SHP77 (cell line): Measurements from ENCODE around the gene ATRN.

Experiments used
- DNase-seq, 2 experiments: peaks; one replicate each; lab custom pipeline; 2025; lab: John Stamatoyannopoulos, UW

ATRN gene

DNA sequence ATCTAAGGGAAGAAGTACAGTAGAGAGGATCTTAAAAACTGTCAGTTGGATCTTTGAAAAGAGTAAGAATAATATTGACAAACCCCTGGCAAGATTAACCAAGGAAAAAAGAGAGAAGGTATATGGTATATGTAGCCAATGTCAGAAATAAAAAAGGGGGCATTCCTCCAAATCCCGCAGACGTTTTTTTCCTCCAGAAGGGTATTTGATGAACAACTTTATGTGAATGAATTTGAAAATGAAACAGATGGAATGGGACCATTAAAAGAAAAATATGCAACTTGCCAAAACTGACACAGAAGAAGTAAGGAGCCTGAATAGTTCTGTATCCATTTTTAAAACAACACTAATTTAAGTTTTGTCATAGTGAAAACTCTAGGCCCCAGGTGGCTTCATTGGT, 156.7 kb downstream of the ATRN start:
- DNase-seq: no peak

DNA sequence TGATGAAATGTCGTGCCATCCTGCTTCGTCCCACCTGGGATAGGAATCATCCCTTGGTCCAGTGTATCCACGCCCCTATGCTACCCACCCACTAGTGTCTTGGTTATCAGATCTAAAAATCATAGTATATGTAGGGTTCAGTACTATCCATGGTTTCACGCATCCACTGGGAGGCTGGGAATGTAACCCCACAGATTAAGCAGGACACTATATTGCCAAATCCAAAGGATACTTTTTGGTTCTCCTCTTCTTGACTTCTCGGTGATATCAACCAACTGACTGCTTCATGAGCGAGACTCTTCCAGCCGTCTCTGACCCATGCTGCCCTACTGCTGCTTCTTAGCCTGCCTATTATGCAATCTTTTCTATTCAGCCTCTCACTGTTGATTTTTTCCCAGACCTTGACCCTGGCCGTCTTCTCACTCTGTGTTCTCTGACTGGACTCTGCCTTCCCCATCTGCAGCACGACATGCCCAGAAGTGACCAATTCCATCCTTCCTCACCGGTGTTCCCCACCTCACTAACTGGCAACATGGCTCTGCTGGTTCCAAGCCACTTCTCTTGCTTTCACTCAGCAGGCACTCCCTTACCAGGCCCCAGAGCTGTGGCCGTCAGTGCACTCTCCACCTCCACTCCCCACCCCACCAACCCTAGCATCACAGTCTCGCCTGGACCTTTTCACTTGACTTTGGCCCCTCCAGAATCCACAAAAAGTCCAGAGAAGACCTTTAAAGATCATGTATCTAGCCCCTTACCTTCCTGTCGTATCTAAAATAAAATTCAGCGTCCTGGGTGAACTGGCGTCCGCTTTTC, 157.9 kb downstream of the ATRN start:
- no peak for DNase-seq

DNA sequence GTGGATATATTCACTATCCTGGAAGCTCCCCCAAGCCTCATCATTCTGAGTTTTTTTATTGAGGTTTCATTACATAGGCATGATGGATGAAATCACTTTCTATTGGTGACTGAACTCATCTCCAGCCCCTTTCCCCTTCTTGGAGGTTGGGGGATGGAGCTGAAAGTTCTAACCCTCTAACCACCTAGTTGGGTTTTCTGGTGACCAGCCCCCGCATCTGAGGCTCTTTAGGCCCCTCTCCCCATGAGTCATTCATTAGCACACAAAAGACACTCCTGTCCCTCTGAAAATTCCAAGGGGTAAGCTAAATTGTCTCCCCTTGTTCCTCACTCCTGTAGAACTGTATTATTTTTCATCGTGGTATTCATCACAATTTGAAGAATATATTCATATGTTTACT, 159.1 kb downstream of the ATRN start:
- no peak for DNase-seq

GRCh38 chr20:3630429-3630828, 159.6 kb downstream of the ATRN start:
- no peak for DNase-seq

DNA sequence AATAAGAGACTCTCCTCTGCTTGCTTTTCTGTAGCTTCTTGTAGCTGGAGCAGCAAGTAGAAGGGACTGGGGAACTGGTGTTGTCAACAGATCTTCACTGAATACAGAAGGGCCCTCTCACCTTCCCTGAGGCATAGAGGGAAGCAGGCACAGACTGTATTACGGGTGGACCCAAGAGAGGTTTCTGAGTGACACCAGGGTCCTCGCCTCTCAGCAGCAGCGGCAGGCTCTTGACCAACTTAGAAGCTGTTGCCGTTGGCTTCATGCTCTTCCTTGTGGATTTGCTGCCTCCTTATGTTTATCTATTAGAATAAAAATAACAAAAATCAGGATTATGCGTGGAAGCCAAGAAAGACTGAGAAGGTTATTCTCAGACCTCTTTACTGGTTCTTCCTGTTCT, 160.7 kb downstream of the ATRN start:
- no peak for DNase-seq

GRCh38 chr20:3632311-3633004, 161.6 kb downstream of the ATRN start:
- DNase-seq: no peak

- DNase-seq: no peak
Observed at GRCh38 chr20:3633913-3634478, 163.2 kb downstream of the ATRN start.

- no peak for DNase-seq
Observed at GRCh38 chr20:3635346-3635745, 164.5 kb downstream of the ATRN start.

DNA sequence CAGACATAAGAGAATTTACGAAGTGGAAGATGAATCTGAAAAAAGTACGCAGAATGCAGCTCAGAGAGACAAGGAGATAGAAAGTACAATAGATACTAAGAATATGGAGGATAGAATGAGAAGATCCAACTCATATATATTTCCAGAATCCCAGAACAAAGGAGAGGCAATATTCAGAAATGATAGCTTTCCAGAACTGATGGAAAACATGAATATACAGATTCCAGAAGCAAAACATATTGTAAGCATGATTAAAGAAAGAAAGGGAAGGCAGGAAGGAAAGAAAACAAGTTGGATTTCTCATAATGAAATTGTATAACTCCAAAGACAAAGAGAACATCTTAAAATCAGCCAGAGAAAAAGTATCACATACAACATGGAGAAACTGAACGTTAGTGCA, 169.4 kb downstream of the ATRN start:
- no peak for DNase-seq

- DNase-seq: no peak
Observed at GRCh38 chr20:3645309-3646066, 174.7 kb downstream of the ATRN start.

DNA sequence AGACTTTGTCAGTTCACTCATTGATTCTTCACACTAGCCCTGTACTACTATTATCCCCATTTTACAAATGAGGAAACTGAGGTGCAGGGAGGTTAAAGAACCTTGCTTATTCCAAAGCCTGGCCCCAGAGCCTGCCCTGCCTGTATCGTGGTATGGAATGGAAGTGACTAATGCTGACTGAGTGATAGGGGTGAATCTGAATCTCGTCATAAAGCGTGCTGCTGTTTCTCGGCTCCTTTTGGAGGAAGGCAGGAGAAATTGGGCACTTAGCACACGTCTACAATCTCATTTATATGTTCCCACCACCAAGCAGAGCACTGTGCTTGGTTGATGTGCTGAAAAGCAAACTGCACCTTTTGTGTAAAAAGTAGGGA, 175.2 kb downstream of the ATRN start:
- no peak for DNase-seq

DNA sequence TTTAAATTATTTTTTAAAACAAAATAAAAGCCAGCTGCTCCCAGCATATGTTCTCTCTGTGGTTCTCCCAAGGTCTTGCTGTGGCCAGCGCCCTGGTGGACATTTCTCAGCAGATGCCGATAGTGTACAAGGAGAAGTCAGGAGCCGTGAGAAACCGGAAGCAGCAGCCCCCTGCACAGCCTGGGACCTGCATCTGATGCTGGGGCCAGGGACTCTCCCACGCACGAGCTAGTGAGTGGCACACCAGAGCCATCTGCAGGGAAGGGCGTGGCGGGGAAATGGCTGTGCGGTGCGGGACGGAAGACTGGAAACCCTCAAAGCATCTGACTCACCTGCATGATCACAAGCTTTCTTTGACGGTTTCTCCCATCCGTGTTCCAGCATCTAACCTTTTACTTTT, 175.8 kb downstream of the ATRN start:
- DNase-seq: no peak

DNA sequence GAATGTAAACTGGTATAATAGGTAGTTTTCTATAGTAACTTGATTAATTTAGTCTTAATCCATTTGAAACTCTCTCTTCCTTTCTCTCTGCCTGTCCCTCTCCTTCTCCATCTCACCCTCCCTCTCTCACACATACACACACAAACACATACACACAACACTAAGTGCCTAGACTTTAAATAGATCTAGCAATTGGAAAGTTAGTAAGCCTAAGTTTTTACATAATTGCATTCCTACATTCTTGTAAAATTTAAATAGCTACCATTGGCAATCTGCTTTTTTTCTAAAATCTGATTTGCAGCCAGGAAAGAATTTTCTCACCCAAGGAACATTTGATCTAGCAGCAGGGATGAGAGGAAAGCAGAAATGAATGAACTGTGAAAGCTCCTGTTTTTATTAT, 176.7 kb downstream of the ATRN start:
- no peak for DNase-seq

- DNase-seq: no peak
Observed at GRCh38 chr20:3648951-3649350, 178.1 kb downstream of the ATRN start.

- peak in 1 of 2 experiments; percentile 25 for DNase-seq
Observed at GRCh38 chr20:3651204-3651962, 180.6 kb downstream of the ATRN start.

- DNase-seq: no peak
Observed at GRCh38 chr20:3652221-3652620, 181.4 kb downstream of the ATRN start.

GRCh38 chr20:3652676-3653596, 182.1 kb downstream of the ATRN start:
- no peak for DNase-seq

DNA sequence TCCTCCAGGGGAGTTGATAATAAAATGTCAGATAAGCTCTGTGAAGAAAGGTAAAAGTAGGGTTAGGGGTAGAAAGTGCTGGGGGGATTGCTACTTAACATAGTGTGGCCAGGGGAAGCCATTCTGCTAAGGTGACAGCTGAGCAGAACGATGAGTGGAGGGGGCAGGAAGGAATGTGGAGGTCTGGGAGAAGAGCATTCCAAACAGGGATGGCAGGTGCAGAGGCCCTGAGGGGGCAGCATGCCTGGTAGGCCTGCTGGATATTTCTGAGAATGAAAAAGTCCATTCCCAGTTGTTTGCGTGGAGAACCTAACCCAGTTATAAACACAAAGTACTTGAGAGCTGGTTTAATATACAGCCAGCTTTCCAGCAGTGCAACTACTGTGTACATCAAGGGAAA, 183.1 kb downstream of the ATRN start:
- no peak for DNase-seq

DNA sequence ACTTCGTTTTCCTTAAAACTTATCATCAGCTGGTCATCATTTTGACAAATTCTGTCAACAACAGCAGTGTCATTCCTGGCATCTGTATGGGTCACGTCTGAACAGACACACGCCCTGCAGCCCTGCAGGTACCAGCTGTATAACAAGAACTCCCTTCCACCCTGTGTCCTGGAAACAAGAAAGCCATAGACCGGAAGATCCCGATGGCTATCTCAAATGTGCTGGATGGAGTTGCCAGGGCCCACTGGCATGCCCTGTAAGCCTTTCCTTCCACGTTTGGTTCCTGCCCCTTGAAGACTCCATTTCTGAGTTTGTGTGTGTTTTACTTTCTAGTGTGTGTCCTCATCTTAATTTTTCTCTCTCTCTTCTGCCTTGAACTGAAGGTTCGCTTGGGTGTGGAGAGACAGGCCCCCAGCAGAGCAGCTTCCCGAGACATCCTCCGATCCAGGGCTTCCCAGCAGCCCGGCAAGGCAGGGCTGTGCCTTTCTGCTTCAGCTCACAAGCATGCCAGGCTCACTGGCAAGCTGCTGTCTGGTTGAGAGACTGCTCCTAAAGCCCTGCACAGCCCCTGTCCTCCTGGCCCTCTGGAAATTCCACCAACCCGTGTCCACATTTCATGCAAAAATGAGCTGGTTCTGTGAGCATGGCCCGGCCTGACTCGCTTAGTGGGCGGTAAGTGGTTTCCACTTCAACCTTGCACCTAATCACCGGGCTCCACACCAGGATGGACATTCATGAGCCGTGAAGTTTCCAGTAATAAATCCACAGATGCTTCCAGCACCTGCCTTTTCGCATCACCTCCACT, 183.7 kb downstream of the ATRN start:
- DNase-seq: peak; percentile 22 to 40

DNA sequence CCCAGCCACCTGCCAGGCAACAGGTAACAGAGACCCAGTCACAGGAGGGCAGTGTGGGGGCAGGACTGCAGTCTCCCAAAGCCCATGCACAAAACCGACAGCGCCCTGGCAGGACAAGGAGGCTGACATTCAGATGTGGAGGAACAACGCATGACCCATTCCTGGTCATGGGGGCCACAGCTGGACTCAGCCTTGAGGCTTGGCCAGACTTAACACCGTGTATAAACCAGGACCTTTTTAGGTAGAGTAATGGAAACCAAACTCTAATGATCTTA, 184.2 kb downstream of the ATRN start:
- DNase-seq: no peak
